Neural cell (in vitro differentiated cells): Measurements from ENCODE around the gene CTBP2.

Source experiments
- EP300 ChIP-seq: fragments of 450-650 bp; conservative IDR thresholded peaks from 2 replicates; pipeline ENCODE4 v1.6.1; 2014; ENCODE audit warnings: antibody characterized with exemption, mild to moderate bottlenecking, moderate library complexity; ENCODE audit not compliant: poor library complexity, severe bottlenecking
- EZH2 ChIP-seq: fragments of 200-600, 300-800 bp; shearing (Covaris generic), sonication (generic); IDR thresholded peaks from 2 replicates; pipeline ENCODE4 v1.6.1; 2014; ENCODE audit warnings: antibody characterized with exemption, low read length, borderline replicate concordance, mild to moderate bottlenecking; ENCODE audit not compliant: insufficient read depth, poor library complexity, severe bottlenecking
- MXI1 ChIP-seq: fragments of 450-650 bp; conservative IDR thresholded peaks from 2 replicates; pipeline ENCODE4 v1.6.1; 2014; ENCODE audit warnings: antibody characterized with exemption, mild to moderate bottlenecking; ENCODE audit not compliant: poor library complexity, severe bottlenecking
- POLR2AphosphoS5 ChIP-seq: IDR thresholded peaks from 2 replicates; pipeline ENCODE4 v1.6.1; 2012
- RAD21 ChIP-seq: fragments of 450-650 bp; conservative IDR thresholded peaks from 2 replicates; pipeline ENCODE4 v1.6.1; 2014; ENCODE audit warnings: antibody characterized with exemption, mild to moderate bottlenecking, moderate library complexity
- TF ChIP-seq, protein P1 (sequence below): fragments of 450-650 bp; IDR thresholded peaks from 2 replicates; pipeline ENCODE4 v1.5.1; 2014; ENCODE audit warnings: antibody characterized with exemption, mild to moderate bottlenecking, moderate library complexity; ENCODE audit not compliant: poor library complexity, severe bottlenecking
- TF ChIP-seq, protein P2 (sequence below): IDR thresholded peaks from 2 replicates; pipeline ENCODE4 v1.6.1; 2012; ENCODE audit warnings: borderline replicate concordance

DNA sequence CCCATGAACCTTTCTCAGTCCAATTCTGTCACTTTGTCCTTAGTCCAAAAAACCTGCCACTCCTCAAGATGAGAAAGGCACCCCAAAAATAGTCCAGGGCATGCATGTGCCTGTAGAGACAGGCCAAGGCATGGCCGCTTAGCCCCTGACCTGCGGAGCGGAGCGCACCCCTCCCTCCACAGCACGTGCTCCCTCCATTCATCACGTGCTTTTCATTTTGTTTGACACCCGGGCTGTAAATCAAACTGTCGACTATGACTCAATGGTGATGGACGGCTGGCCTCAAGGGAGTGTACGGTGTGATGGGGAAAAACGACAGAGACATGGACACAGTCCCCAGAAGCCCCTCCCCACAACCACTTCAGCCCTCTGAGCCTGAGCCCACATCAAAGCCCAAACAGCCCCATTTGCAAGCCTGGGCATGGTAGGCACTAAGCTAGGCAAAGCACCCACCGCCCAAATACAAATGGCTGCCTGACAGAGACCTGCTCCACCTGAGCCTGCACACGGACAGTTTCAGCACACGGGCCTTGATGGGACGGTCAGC lies 127.8 kb downstream of the CTBP2 start:
- TF ChIP-seq, protein P1, sequence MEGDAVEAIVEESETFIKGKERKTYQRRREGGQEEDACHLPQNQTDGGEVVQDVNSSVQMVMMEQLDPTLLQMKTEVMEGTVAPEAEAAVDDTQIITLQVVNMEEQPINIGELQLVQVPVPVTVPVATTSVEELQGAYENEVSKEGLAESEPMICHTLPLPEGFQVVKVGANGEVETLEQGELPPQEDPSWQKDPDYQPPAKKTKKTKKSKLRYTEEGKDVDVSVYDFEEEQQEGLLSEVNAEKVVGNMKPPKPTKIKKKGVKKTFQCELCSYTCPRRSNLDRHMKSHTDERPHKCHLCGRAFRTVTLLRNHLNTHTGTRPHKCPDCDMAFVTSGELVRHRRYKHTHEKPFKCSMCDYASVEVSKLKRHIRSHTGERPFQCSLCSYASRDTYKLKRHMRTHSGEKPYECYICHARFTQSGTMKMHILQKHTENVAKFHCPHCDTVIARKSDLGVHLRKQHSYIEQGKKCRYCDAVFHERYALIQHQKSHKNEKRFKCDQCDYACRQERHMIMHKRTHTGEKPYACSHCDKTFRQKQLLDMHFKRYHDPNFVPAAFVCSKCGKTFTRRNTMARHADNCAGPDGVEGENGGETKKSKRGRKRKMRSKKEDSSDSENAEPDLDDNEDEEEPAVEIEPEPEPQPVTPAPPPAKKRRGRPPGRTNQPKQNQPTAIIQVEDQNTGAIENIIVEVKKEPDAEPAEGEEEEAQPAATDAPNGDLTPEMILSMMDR: no peak
- no peak for TF ChIP-seq POLR2AphosphoS5
- TF ChIP-seq RAD21: no peak
- TF ChIP-seq EP300: peak; percentile 42
- no peak for TF ChIP-seq EZH2
- TF ChIP-seq MXI1: no peak
- TF ChIP-seq, protein P2, sequence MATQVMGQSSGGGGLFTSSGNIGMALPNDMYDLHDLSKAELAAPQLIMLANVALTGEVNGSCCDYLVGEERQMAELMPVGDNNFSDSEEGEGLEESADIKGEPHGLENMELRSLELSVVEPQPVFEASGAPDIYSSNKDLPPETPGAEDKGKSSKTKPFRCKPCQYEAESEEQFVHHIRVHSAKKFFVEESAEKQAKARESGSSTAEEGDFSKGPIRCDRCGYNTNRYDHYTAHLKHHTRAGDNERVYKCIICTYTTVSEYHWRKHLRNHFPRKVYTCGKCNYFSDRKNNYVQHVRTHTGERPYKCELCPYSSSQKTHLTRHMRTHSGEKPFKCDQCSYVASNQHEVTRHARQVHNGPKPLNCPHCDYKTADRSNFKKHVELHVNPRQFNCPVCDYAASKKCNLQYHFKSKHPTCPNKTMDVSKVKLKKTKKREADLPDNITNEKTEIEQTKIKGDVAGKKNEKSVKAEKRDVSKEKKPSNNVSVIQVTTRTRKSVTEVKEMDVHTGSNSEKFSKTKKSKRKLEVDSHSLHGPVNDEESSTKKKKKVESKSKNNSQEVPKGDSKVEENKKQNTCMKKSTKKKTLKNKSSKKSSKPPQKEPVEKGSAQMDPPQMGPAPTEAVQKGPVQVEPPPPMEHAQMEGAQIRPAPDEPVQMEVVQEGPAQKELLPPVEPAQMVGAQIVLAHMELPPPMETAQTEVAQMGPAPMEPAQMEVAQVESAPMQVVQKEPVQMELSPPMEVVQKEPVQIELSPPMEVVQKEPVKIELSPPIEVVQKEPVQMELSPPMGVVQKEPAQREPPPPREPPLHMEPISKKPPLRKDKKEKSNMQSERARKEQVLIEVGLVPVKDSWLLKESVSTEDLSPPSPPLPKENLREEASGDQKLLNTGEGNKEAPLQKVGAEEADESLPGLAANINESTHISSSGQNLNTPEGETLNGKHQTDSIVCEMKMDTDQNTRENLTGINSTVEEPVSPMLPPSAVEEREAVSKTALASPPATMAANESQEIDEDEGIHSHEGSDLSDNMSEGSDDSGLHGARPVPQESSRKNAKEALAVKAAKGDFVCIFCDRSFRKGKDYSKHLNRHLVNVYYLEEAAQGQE: no peak
